NCI-H524 treated with DMSO at 0.1 percent for 48 hours (cell line): Measurements from ENCODE around the gene ARHGAP26.
A peak's percentile ranks its signal among the peaks of the same experiment; 100 is the strongest.
"Not testable (repeated sequence)": the region's sequence is repeated elsewhere in the genome, so short reads cannot be mapped to it uniquely, and the experiment has no call there.

Experiments
- DNase-seq: peaks from one replicate; lab custom pipeline; 2025; lab: John Stamatoyannopoulos, UW

The ARHGAP26 gene

GRCh38 chr5:142962174-142962533 lies 192.0 kb downstream of the ARHGAP26 start:
- no peak for DNase-seq

- DNase-seq, result not testable (repeated sequence)
Measured at GRCh38 chr5:142965258-142966120, 195.3 kb downstream of the ARHGAP26 start.

- DNase-seq, result no peak
Measured at GRCh38 chr5:142966121-142966420, 195.9 kb downstream of the ARHGAP26 start.

- no peak for DNase-seq
Measured at GRCh38 chr5:142969186-142969585, 199.0 kb downstream of the ARHGAP26 start.

GRCh38 chr5:142969624-142970439 lies 199.7 kb downstream of the ARHGAP26 start:
- no peak for DNase-seq

- DNase-seq, result no peak
Measured at GRCh38 chr5:142970440-142971030, 200.4 kb downstream of the ARHGAP26 start.

- DNase-seq, result no peak
Measured at GRCh38 chr5:142971303-142972013, 201.3 kb downstream of the ARHGAP26 start.

- DNase-seq, result no peak
Measured at GRCh38 chr5:142972064-142972570, 201.9 kb downstream of the ARHGAP26 start.

- no peak for DNase-seq
Measured at GRCh38 chr5:142973932-142974331, 203.8 kb downstream of the ARHGAP26 start.

- no peak for DNase-seq
Measured at GRCh38 chr5:142974409-142974808, 204.2 kb downstream of the ARHGAP26 start.

- DNase-seq, result no peak
Measured at GRCh38 chr5:142976861-142977260, 206.7 kb downstream of the ARHGAP26 start.

GRCh38 chr5:142977363-142978051 lies 207.3 kb downstream of the ARHGAP26 start:
- no peak for DNase-seq

GRCh38 chr5:142978252-142978651 lies 208.1 kb downstream of the ARHGAP26 start:
- no peak for DNase-seq

- DNase-seq, result no peak
Measured at GRCh38 chr5:142978726-142979125, 208.5 kb downstream of the ARHGAP26 start.

- DNase-seq, result no peak
Measured at GRCh38 chr5:142979636-142980035, 209.5 kb downstream of the ARHGAP26 start.

- DNase-seq, result no peak
Measured at GRCh38 chr5:142981475-142981874, 211.3 kb downstream of the ARHGAP26 start.

GRCh38 chr5:142981886-142982820 lies 212.0 kb downstream of the ARHGAP26 start:
- peak; percentile 79 for DNase-seq

- DNase-seq, result no peak
Measured at GRCh38 chr5:142982821-142983200, 212.6 kb downstream of the ARHGAP26 start.

- DNase-seq, result no peak
Measured at GRCh38 chr5:142984011-142984410, 213.8 kb downstream of the ARHGAP26 start.

- no peak for DNase-seq
Measured at GRCh38 chr5:142984525-142984924, 214.3 kb downstream of the ARHGAP26 start.
